HepG2 (cell line): ENCODE measurements around the gene ZMIZ1. TPM values are rescaled to one million over a fixed set of nuclear protein-coding genes. Genes with fewer than 3 reads are reported as not detected.

Experiments
- ETV5 ChIP-seq: IDR thresholded peaks from 2 replicates; pipeline ENCODE4 v1.6.1; 2018; ENCODE audit warnings: missing biosample characterization, missing genetic modification reagents, inconsistent platforms, borderline replicate concordance
- GTF3A ChIP-seq: sonication (generic); formaldehyde crosslinking; conservative IDR thresholded peaks from 2 replicates; pipeline ENCODE4 v1.4.0; 2020; ENCODE audit warnings: mild to moderate bottlenecking, missing genetic modification reagents
- KDM5B ChIP-seq: sonication (generic); formaldehyde crosslinking; IDR thresholded peaks from 2 replicates; pipeline ENCODE4 v1.4.0; 2020; ENCODE audit warnings: missing genetic modification reagents, mild to moderate bottlenecking, borderline replicate concordance
- MTERF4 ChIP-seq: sonication (generic); formaldehyde crosslinking; IDR thresholded peaks from 2 replicates; pipeline ENCODE4 v1.8.0; 2023; ENCODE audit warnings: mild to moderate bottlenecking, missing genetic modification reagents
- MXD3 ChIP-seq: IDR thresholded peaks from 2 replicates; pipeline ENCODE4 v1.6.1; 2016; ENCODE audit warnings: mild to moderate bottlenecking, missing biosample characterization, missing genetic modification reagents
- PCBP2 ChIP-seq: fragments of 200-400 bp; formaldehyde crosslinking; optimal IDR thresholded peaks from 2 replicates; pipeline ENCODE3; 2018; ENCODE audit warnings: low read length, low read depth; ENCODE audit not compliant: poor library complexity, severe bottlenecking
- PLRG1 ChIP-seq: fragments of 450-650 bp; conservative IDR thresholded peaks from 2 replicates; pipeline ENCODE4 v1.6.1; 2016
- RARA ChIP-seq: IDR thresholded peaks from 2 replicates; pipeline ENCODE4 v1.6.1; 2016; ENCODE audit warnings: missing genetic modification reagents, missing compliant biosample characterization
- RFX1 ChIP-seq: fragments of 450-650 bp; IDR thresholded peaks from 2 replicates; pipeline ENCODE4 v1.6.1; 2017
- SETDB1 ChIP-seq: sonication (generic); formaldehyde crosslinking; IDR thresholded peaks from 2 replicates; pipeline ENCODE4 v1.5.1; 2020; ENCODE audit warnings: missing genetic modification reagents, mild to moderate bottlenecking, borderline replicate concordance
- SKIL ChIP-seq: sonication (generic); formaldehyde crosslinking; IDR thresholded peaks from 2 replicates; pipeline ENCODE4 v1.8.0; 2022; ENCODE audit warnings: missing genetic modification reagents, mild to moderate bottlenecking, moderate library complexity, borderline replicate concordance
- SOX6 ChIP-seq, 2 experiments: fragments of 450-650 bp in 1 of 2; sonication (generic) in 1 of 2; formaldehyde crosslinking in 1 of 2; IDR thresholded peaks; 2 replicates each; pipeline versions ENCODE4 v1.4.0 to v1.6.1; 2017 to 2020; ENCODE audit warnings: antibody characterized with exemption in 1 of 2, mild to moderate bottlenecking in 1 of 2, missing genetic modification reagents in 1 of 2
- SP2 ChIP-seq: sonication (generic); formaldehyde crosslinking; IDR thresholded peaks from 2 replicates; pipeline ENCODE4 v1.5.1; 2020; ENCODE audit warnings: mild to moderate bottlenecking, missing genetic modification reagents
- WIZ ChIP-seq: sonication (generic); formaldehyde crosslinking; IDR thresholded peaks from 2 replicates; pipeline ENCODE4 v1.5.1; 2020; ENCODE audit warnings: mild to moderate bottlenecking, missing genetic modification reagents
- ZBTB8A ChIP-seq: sonication (generic); formaldehyde crosslinking; IDR thresholded peaks from 2 replicates; pipeline ENCODE4 v1.4.0; 2020; ENCODE audit warnings: mild to moderate bottlenecking, low read depth, missing genetic modification reagents, borderline replicate concordance
- ZC3H4 ChIP-seq: sonication (generic); formaldehyde crosslinking; IDR thresholded peaks from 2 replicates; pipeline ENCODE4 v1.4.0; 2020; ENCODE audit warnings: missing genetic modification reagents, borderline replicate concordance
- ZFP36L2 ChIP-seq: sonication (generic); formaldehyde crosslinking; IDR thresholded peaks from 2 replicates; pipeline ENCODE4 v1.4.0; 2020; ENCODE audit warnings: missing genetic modification reagents
- ZFP41 ChIP-seq: sonication (generic); formaldehyde crosslinking; IDR thresholded peaks from 2 replicates; pipeline ENCODE4 v1.4.0; 2020; ENCODE audit warnings: mild to moderate bottlenecking, missing genetic modification reagents, borderline replicate concordance
- ZNF562 ChIP-seq: sonication (generic); formaldehyde crosslinking; IDR thresholded peaks from 2 replicates; pipeline ENCODE4 v1.8.0; 2022; ENCODE audit warnings: missing genetic modification reagents, borderline replicate concordance
- ZNF619 ChIP-seq: sonication (generic); formaldehyde crosslinking; IDR thresholded peaks from 2 replicates; pipeline ENCODE4 v1.4.0; 2020; ENCODE audit warnings: mild to moderate bottlenecking, missing genetic modification reagents
- ZNF7 ChIP-seq: IDR thresholded peaks from 2 replicates; pipeline ENCODE4 v1.6.1; 2016; ENCODE audit warnings: missing biosample characterization, missing genetic modification reagents
- polyA plus RNA-seq, 8 experiments: library from polyadenylated mRNA; depleted of rRNA in 3 of 8; stranded (reverse) in 7 of 8; unstranded in 1 of 8; fragments of >200 nt; fragmentation: Illumina TruSeq in 4 of 8; extraction: Trizol in 4 of 8; gene quantifications; 2 replicates each; pipeline versions ENCODE4 v1.2.1 to v1.2.3, GENCODE V29; 2011 to 2016; ENCODE audit warnings: low read depth in 4 of 8, missing spikeins in 1 of 8, mixed read lengths in 1 of 8; ENCODE audit not compliant: insufficient read depth in 1 of 8
- total RNA-seq, 5 experiments: library from RNA; depleted of rRNA; stranded (reverse); fragments of >200 nt; fragmentation: Illumina TruSeq; extraction: Trizol; gene quantifications; 2 replicates each; pipeline ENCODE4 v1.2.3, GENCODE V29; 2016; ENCODE audit warnings: low read depth in 1 of 5
- TF ChIP-seq, protein P1 (sequence below): sonication (generic); formaldehyde crosslinking; IDR thresholded peaks from 2 replicates; pipeline ENCODE4 v1.5.0; 2020; ENCODE audit warnings: missing genetic modification reagents, mild to moderate bottlenecking, borderline replicate concordance
- TF ChIP-seq, protein P2 (sequence below): sonication (generic); formaldehyde crosslinking; IDR thresholded peaks from 2 replicates; pipeline ENCODE4 v1.4.0; 2020; ENCODE audit warnings: missing genetic modification reagents; ENCODE audit errors: not compliant biosample characterization
- TF ChIP-seq, protein P3 (sequence below): IDR thresholded peaks from 2 replicates; pipeline ENCODE4 v1.6.1; 2016; ENCODE audit warnings: missing biosample characterization, missing genetic modification reagents, low read depth

Gene ZMIZ1
- total and polyA plus RNA-seq, 2 of the 13 experiments (the other 11 are each of a cell fraction or from before 2014, with no cell fraction given): 5.3 to 10.2 TPM

GRCh38 chr10:79184145-79184625 lies 115.4 kb downstream of the ZMIZ1 start (continued):
- TF ChIP-seq SETDB1 (CRISPR knock-in tag) (no peak), ZNF7 (no peak), ZFP36L2 (CRISPR knock-in tag) (no peak), MTERF4 (CRISPR knock-in tag) (peak; percentile 67; the same call in 1 of the 2 replicates), ZNF562 (CRISPR knock-in tag) (no peak), WIZ (no peak), PCBP2 (no peak), ZFP41 (CRISPR knock-in tag) (no peak), ETV5 (peak; percentile 64; the same call in 1 of the 2 replicates), SP2 (CRISPR knock-in tag) (no peak), SOX6 (IDR thresholded peaks at IDR 0.05) (no peak), SOX6 (CRISPR knock-in tag; IDR thresholded peaks at IDR 0.05) (peak; percentile 61), ZC3H4 (CRISPR knock-in tag) (no peak), ZBTB8A (no peak), KDM5B (CRISPR knock-in tag) (no peak), PLRG1 (no peak), RFX1 (no peak), RARA (CRISPR knock-in tag) (peak; percentile 82), GTF3A (CRISPR knock-in tag) (no peak), SKIL (CRISPR knock-in tag) (peak; percentile 59; the same call in 1 of the 2 replicates), MXD3 (CRISPR knock-in tag) (no peak; the same call in 1 of the 2 replicates), ZNF619 (CRISPR knock-in tag) (no peak)
- TF ChIP-seq, protein P1, sequence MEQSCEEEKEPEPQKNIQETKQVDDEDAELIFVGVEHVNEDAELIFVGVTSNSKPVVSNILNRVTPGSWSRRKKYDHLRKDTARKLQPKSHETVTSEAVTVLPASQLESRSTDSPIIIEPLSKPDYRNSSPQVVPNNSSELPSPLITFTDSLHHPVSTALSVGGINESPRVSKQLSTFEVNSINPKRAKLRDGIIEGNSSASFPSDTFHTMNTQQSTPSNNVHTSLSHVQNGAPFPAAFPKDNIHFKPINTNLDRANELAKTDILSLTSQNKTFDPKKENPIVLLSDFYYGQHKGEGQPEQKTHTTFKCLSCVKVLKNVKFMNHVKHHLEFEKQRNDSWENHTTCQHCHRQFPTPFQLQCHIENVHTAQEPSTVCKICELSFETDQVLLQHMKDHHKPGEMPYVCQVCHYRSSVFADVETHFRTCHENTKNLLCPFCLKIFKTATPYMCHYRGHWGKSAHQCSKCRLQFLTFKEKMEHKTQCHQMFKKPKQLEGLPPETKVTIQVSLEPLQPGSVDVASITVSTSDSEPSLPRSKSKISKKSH (CRISPR knock-in tag): no peak
- TF ChIP-seq, protein P2, sequence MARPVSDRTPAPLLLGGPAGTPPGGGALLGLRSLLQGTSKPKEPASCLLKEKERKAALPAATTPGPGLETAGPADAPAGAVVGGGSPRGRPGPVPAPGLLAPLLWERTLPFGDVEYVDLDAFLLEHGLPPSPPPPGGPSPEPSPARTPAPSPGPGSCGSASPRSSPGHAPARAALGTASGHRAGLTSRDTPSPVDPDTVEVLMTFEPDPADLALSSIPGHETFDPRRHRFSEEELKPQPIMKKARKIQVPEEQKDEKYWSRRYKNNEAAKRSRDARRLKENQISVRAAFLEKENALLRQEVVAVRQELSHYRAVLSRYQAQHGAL (CRISPR knock-in tag): no peak
- TF ChIP-seq, protein P3, sequence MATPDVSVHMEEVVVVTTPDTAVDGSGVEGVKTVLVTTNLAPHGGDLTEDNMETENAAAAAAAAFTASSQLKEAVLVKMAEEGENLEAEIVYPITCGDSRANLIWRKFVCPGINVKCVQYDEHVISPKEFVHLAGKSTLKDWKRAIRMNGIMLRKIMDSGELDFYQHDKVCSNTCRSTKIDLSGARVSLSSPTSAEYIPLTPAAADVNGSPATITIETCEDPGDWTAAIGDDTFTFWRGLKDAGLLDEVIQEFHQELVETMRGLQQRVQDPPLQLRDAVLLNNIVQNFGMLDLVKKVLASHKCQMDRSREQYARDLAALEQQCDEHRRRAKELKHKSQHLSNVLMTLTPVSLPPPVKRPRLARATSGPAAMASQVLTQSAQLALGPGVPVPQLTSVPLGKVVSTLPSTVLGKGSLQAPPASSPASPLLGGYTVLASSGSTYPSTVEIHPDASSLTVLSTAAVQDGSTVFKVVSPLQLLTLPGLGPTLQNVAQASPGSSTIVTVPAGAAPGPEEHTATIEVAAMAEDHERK (CRISPR knock-in tag): no peak
